WI38 (cell line): Measurements from ENCODE around the gene ATP6V0D1.
"Not testable (repeated sequence)": the region's sequence is repeated elsewhere in the genome, so short reads cannot be mapped to it uniquely, and the experiment has no call there.

Experiments used
- H3K4me3 ChIP-seq: 2 replicates; pipeline ENCODE4 v1.5.1; 2011; ENCODE audit warnings: low read depth, mild to moderate bottlenecking, control low read depth, low read length
- CTCF ChIP-seq: IDR thresholded peaks from 2 replicates; pipeline ENCODE4 v1.5.1; 2012; ENCODE audit warnings: low read depth, mild to moderate bottlenecking, control low read depth, low read length

The ATP6V0D1 gene

GRCh38 chr16:67516296-67517154 is 35.6 kb upstream of the ATP6V0D1 start:
- no peak overlapping the region for H3K4me3 ChIP-seq

GRCh38 chr16:67514382-67514828 is 33.4 kb upstream of the ATP6V0D1 start:
- TF ChIP-seq CTCF, result peak; percentile 50

More at GRCh38 chr16:67516296-67517154, 35.6 kb upstream of the ATP6V0D1 start:
- no peak for TF ChIP-seq CTCF

GRCh38 chr16:67513892-67514291 is 32.9 kb upstream of the ATP6V0D1 start:
- H3K4me3 ChIP-seq, result not testable (repeated sequence)

More at GRCh38 chr16:67514382-67514828, 33.4 kb upstream of the ATP6V0D1 start:
- H3K4me3 ChIP-seq, result no peak overlapping the region

- H3K4me3 ChIP-seq, result no peak overlapping the region
- no peak for TF ChIP-seq CTCF
Observed at GRCh38 chr16:67509016-67509415, 28.1 kb upstream of the ATP6V0D1 start.

- TF ChIP-seq CTCF, result no peak
- no peak overlapping the region for H3K4me3 ChIP-seq
Observed at GRCh38 chr16:67506468-67506867, 25.5 kb upstream of the ATP6V0D1 start.

GRCh38 chr16:67504031-67505021 is 23.4 kb upstream of the ATP6V0D1 start:
- no peak for TF ChIP-seq CTCF
- no peak overlapping the region for H3K4me3 ChIP-seq

- TF ChIP-seq CTCF, result no peak
- H3K4me3 ChIP-seq, result no peak overlapping the region
Observed at GRCh38 chr16:67499106-67499505, 18.1 kb upstream of the ATP6V0D1 start.
